GM21723 (cell line): ENCODE results near the gene LRRC3.
"Not testable (repeated sequence)": the region's sequence is repeated elsewhere in the genome, so short reads cannot be mapped to it uniquely, and the experiment has no call there.

Experiments
- ATAC-seq: cut with Tn5 transposase; IDR thresholded peaks from one replicate; pipeline ENCODE4 v1.9.1; 2021; ENCODE audit warnings: mild to moderate bottlenecking, moderate library complexity; ENCODE audit not compliant: unreplicated experiment

The LRRC3 gene

DNA sequence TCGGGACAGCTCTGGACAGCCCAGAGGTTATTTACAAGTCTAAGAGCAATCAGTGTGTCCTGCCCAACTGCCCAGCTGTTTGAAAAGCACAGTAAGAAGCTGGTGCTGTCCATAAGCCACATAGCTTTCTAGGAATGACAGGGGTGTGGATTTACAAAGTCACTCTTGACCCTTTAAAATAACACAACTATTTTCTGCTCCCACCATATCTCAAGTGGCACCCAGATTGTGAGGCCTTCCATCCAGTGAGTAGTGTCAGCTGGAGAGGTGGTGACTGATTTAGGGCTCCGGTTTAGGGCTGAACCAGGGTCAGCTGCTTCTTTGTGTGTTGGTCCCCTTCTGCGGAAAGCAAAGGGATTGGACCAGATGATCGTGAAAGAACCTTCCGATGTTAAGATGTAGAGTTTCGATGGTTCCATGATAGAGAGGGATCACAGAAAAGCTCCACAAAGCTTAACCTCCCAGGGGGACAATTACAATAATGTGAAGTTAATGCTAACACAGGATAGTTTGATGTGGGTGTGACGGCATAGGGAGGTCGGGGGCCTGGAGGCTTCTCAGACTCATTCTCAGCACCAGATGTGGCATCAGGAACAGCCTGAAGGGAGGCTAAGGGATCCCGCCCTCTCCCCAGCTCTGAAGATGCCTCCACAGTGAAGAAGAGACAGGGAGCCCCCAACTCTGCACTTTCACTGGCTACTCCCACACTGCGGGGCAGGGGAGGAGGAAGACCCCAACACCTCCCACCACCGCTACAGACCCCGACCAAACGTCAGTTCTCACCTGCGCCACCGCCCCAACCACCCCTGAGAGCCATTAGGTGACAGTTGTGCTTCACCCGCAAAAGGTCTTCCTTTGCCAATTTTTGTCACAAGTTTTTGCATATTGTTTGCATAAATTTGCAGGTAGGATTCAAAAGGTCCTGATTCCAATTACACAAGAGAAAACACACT, 40.6 kb downstream of the LRRC3 start:
- ATAC-seq, result no peak

DNA sequence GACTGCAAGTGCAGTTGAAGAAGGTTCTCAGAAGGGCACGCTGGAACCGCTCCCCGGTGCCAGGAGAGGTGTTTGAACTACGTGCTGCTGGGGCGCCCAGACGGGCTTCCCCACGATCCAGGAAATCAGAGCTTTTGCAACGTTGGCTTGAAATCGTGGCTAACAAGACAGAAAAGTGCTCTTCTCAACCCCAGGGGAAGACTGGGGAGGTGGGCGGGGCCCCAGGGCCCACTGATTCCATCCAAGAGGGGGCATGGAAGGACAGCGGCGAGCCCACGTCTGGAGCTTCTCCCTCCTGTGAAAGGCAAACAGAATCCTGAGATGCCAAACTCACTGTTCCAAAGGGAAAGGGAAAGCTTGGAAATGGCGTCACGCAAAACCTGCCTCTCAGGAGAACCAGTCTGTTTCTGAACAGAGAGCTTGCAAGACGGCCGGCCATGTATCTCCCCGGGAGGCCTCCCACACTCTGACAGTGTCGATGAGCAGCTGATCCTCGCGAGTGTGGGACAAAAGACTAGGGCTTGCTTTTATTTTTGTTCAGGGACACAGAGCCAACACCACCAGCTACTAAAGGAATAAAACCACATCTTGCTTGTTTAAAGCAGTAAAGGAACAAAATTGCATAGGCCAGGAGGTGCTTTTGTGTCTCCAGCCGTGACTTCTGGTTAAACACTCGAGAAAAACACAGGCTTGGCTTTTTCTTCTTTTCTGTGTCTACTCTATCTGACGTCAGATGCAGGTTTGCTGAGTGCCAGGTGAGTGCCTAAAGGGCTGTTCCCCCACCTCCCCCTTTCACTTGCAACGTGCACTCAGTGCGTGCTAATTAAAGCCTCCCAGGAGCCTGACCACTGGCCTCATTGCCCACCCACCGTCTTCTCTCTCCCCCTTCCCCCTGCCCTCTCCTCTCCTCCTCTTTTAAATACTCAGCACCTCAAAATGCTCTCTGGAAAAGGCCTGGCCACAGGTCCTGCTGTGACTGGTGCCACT, 41.5 kb downstream of the LRRC3 start:
- ATAC-seq, result no peak

DNA sequence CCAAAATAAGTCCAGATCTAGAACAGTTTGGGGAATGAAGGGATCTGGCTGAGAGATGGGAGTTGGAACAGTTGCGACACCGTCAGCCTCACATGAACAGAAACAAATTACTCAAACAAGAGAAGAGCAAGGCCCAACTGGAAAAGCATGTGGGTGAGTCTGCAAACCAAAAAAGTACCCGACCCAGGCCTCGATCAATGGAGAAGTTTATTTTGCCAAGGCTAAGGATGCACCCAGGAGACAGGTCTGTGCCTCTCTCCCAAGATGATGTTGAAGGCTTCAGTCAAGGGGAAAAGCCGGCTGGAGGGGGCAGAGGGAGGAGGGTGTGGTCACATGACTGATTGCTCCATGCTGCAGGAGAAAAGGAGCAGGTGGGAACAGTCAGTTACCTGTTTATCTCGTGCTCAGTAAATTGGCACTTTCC, 42.4 kb downstream of the LRRC3 start:
- ATAC-seq, result no peak

DNA sequence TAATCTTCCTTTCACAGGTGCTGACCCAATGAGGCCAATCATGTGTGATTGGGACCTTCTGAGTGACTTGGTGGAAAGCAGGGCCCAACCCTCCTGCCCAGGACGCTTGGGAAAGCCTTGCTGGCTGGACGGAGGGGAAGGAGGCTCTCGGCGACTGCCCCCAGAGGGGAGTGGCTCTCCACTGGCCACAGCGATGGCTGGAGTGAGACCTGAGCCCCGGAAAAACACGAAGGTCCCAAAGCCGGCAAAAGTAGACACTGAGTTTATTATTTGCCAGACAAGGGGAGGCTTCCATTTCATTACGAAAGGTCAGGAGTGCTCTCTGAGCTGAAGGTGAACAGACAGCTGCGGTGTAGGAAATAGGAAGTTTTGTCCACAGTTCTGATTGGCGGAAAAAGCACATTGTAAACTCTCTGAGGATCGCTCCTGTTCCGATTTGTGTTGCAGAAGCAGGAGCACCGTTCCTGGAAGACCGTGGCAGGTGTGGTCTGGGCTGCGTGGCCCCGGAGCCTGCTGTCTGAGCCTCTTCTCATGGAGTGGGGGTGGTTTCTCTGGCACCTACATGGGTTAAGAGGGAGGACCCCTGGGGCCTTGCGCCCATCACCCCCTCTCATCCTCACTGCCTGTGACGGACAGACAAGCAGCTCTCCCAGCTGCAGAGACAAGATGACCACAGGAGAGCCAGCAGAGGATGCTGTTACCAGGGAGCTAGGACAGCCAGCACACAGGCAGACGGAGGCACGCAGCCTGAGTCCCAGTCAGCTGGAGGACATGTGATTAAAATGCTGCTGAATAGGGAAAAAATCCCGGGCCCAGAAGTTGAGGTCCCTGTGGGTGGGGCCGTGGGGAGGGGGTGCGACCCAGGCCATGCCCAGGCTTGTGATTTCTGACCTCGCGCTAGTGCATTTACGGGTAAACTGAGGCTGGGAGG, 43.2 kb downstream of the LRRC3 start:
- no peak for ATAC-seq

DNA sequence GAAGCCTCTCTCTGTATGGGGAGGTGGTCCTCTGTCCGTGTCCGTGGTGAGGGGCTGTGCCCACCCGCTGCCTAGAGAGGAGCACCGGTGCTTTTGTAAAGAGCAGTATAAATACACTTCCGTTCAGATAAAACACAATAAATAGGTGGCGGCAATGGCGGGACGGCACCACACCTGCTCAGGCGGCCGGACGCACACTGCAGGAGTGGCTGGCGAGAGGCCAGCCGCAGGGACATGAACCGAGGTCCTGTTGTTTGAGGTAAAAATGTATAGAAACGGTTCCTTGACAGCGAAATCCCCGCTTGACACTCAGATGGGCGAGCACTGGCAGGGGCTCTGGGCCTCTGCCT, 43.9 kb downstream of the LRRC3 start:
- no peak for ATAC-seq

DNA sequence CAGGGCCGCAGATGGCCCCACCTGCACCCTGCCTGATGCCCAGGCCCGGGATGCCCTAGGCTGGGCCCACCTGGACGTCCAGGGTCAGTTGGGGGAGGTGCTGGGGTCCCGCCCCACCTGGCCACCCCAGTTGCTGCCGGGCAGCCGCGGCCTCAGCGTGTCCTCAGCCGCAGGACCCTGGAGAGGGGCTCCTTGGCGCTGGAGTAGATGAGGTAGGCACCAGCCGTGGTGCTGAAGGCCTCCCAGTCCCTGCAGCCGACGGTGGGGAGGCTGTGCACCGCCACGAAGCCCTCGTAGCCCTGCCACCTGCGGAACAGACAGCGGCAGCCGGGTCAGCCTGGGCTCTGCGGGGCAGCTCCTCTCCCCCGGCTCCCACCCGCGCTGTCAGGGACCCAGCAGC, 44.3 kb downstream of the LRRC3 start:
- no peak for ATAC-seq

DNA sequence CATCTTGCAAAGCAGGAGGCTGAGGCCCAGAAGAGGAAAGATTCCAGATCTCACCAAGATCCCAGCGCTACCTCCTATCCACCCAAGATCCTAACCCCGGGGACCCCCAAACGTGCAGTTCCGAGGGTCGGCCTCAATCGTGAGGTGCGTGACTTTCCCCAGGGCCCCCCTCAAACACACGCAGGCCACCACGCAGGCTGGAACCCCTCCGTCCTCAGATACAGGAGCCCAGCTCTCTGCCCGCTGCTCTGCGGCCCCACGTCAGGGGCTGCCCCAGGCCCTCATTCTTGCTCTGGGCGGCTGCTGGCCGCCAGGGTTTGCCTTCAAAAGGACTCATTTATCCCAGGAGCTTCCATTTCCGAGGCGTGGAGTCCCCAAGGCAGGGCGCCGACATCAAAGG, 44.8 kb downstream of the LRRC3 start:
- no peak for ATAC-seq

DNA sequence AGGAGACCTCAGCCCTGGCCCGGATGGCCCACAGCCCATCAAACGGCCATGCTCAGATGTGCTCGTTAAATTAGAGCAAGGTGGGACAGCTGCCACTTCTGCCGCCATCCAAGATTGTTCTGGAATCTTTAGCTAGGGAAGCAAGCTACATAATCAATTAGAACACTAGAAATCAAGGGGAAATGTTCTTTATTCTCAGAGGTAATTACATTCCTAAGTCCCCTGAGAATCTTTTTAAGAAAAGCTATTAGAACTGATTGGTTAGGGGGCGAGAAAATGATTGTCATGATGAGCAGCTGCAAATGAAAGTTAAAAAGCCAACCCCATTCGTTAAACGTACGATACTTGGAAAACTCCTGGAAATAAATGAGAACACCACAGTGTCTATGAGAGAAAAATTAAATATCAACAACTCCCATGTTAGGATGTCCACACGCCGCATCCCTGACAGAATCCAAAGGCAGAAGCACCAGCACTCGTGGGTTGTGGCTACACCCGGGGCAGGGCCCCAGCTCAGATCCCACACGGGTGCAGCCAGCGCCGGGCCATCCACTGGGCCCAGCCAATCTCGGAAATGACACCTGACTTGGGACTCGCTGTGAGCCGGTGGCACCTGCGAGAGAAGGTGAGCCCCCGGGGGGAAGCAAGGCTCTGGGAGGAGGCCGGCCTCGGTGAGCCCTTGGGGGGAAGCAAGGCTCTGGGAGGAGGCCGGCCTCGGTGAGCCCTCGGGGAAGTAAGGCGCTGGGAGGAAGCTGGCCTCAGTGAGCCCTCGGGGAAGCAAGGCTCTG, 47.1 kb downstream of the LRRC3 start:
- no peak for ATAC-seq

DNA sequence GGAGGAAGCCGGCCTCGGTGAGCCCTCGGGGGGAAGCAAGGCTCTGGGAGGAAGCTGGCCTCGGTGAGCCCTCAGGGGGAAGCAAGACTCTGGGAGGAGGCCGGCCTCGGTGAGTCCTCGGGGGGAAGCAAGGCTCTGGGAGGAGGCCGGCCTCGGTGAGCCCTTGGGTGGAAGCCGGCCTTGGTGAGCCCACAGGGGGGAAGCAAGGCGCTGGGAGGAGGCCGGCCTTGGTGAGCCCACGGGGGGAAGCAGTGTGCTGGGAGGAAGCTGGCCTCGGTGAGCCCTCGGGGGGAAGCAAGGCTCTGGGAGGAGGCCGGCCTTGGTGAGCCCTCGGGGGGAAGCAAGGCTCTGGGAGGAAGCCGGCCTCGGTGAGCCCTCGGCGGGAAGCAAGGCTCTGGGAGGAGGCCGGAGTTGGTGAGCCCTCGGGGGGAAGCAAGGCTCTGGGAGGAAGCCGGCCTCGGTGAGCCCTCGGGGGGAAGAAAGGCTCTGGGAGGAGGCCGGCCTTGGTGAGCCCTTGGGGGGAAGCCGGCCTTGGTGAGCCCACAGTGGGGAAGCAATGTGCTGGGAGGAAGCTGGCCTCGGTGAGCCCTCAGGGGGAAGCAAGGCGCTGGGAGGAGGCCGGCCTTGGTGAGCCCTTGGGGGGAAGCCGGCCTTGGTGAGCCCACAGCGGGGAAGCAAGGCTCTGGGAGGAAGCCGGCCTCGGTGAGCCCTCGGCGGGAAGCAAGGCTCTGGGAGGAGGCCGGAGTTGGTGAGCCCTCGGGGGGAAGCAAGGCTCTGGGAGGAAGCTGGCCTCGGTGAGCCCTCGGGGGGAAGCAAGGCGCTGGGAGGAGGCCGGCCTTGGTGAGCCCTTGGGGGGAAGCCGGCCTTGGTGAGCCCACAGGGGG, 47.9 kb downstream of the LRRC3 start:
- not testable (repeated sequence) for ATAC-seq

DNA sequence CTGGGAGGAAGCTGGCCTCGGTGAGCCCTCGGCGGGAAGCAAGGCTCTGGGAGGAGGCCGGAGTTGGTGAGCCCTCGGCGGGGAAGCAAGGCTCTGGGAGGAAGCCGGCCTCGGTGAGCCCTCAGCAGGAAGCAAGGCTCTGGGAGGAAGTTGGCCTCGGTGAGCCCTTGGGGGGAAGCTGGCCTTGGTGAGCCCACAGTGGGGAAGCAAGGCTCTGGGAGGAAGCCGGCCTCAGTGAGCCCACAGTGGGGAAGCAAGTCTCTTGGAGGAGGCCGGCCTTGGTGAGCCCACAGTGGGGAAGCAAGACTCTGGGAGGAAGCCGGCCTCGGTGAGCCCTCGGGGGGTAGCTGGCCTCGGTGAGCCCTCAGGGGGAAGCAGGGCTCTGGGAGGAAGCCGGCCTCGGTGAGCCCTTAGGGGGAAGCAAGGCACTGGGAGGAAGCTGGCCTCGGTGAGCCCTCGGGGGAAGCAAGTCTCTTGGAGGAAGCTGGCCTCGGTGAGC, 48.6 kb downstream of the LRRC3 start:
- ATAC-seq, result no peak

DNA sequence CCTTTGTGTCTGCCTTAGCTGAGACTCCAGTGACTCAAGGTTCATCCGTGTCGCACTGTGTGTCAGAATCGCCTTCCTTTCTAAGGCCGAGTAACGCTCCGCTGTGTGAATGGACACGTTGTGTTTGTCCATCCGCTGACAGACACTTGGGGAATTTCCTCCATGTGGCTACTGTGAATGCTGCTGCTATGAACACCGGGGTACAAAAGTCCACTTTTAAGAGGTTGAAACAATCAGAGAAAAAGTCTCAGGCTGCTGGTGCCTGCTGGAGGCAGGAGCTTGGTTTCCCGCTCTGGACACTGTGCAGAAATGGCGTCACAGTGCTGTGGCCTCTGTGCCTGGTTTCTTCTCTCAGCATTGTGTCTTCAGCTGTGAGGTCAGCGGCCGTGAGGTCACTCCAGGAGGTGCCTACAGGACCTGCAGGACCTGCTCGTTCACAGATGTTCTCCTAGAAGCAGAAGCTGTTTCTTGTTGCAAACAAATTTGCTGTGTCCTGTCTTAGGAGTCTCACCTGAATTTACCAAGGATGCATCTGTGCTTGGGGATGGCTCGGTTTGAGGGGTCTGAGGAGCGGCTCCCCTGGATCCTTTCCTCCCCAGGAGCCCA, 50.5 kb downstream of the LRRC3 start:
- ATAC-seq, result no peak

DNA sequence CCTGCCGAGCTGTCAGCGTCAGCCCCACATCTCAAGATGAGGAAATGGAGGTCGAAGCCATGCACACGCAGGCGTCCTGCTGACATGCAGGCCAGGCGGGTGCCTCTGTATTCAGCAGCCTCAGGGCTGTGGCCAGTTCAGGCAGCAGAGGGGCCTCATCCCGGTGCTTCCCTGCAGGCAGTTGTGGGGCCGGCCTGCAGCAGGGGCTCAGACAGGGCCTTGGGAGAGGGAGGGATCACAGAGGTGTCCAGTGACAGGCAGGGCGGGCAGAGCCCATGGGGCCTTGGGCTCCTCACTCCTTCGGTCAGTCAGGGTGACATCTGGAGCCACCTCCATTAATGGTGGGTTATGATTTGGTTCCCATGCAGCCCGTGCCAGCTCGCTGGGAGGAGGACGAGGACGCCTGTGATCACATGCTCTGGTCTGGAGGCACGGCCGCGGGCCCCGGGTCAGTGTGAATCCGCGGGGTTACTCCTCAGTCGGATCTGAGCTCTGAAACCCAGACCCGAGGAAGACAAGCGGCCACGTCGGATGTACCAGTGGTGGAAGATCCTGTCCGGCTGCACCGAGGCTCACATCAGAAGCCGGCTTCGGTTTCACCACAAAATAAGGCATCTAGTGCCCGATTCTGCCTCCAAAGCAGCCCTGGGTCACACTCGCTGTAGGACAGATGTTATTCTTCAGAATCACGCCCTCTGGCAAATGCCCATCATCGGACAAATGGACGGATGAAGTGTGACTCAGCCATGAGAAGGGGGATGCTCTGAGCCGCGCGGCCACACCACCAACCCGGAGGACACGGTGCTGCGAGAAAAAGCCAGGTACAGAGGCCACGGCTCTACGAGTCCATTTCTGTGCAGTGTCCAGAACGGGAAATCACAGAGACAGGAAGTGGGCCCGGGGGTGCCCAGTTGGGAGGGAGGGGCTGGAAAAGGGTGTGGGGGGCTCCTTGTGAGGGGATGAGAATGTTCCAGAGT, 51.3 kb downstream of the LRRC3 start:
- ATAC-seq, result no peak

DNA sequence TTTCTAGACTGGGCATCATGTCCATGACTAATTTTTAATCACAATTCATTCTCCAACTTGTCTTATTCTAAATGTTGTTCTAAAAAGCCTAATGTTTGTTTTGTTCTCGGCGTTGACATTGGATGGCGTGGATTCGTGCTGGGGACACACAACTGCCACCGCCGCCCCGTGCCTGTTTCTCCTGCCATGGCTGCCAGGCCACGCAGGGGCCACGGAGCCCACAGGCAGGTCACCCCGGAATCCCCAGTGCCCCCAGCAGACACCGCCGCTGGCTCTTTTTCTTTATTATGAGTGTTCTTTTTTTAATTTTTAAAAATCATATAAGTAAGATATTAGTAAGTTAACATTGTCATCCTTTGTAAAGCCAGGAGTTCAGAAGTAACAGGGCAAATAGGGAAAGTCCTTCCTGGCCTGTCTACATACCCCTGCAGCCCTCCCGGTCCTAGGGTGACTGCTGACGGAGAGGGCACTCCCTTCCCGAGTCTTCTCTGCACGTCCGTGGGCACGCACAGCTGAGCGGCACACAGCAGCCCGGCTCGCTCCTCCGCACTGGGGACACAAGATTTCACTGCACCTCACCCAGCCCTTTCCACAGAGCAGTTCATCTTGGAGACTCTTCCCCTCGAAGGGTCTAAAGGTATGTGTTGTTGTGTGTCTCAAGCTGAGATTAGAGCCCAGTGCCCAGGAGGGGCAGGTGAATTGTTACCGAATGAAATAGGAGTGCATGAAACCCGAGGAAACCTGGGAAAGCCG, 52.5 kb downstream of the LRRC3 start:
- no peak for ATAC-seq

DNA sequence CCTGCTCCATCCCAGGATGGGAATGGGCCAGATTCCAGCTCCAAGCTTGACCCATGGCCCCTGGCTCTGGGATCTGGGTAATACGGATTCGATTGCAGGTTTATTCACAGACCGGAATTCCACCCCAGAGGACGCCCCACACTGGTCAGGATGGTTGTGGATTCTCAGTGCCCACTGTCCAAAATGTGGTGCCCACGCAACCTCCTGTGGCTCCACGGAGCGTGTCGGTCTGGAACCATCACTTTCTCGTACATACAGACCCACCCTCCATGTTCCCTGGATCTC, 53.1 kb downstream of the LRRC3 start:
- no peak for ATAC-seq

DNA sequence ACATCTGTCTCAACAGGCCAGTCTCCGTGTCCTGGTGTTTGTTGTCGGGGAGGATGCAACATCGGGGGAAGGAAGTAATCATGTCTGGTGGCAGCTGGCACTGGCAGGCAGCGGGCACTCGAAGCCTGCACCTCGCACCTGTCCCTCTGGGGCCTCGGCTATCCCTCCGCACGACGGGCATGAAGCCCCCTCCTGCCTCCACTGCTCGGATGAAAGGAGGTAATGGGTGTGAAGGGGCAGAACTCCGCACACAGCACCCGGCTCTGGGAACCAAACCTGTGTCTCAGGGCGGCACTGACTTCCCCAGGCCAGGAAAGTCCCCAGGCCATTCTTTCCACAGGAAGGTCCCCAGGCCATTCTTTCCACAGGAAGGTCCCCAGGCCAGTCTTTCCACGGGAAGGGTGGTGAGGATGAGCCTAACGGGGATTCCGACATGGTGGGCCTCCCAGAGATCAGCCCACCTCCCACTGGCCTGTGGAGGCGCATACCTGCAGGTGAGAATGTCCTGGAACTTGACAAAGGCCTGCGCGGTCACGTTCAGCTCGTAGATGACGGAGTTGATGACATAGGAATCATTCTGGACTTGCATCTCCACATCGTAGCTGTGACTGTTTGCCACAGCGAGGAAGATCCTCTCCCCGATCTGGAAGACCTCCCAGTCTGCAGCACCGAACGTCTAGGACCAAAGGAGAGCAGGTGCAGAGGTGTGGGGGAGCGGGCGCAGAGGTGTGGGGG, 53.6 kb downstream of the LRRC3 start:
- ATAC-seq, result no peak

DNA sequence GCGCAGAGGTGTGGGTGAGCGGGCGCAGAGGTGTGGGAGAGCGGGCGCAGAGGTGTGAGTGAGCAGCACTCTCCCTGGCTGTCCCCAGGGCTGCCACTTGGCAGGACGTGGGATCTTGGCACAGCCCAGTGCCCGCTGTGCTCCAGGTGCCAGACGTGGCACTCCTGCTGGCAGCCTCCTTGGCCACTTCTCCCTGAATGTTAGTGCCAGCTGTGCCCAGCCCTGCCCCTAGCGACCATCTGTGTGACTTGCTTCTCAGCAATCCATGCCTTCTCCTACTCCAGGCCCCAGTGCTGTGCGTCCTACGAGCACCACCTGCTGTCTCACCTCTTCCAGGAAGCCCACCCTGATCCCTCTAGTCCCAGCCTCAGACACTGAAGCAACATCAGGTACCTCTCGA, 54.2 kb downstream of the LRRC3 start:
- ATAC-seq, result no peak
